Fibroblast of lung (primary cell): ENCODE measurements around the gene RTKN2.

ENCODE experiments used
- EZH2 ChIP-seq: IDR thresholded peaks from 2 replicates; pipeline ENCODE4 v1.5.1; 2012; ENCODE audit warnings: low read length, control low read depth, mild to moderate bottlenecking; ENCODE audit errors: missing control alignments
- TF ChIP-seq, protein P1 (sequence below), 2 donors: IDR thresholded peaks in 1 of 2; conservative IDR thresholded peaks in 1 of 2; 1 replicate in 1 of 2; 2 replicates in 1 of 2; pipeline ENCODE4 v1.5.1; 2011 to 2012; ENCODE audit warnings: low read length in 2 of 2, control low read depth in 1 of 2, inconsistent platforms in 1 of 2, low read depth in 1 of 2, mild to moderate bottlenecking in 1 of 2

DNA sequence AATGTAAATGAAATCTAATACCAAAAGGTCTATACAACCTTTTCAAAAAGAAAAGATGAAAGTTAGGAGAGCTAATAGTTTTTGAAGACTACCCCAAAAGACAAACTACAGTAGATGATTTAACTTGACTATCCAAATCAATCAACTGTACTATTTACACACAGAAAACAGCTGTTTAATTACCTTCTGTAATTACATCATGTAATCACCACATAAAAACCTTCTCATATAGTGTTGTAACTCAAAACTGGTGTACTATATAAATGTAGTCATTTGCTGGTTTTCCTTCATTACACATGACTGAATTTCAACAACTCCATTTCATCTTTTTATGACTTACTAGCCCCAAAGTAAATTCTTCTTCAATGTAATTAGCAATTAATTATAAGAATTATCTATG is 4.5 kb downstream of the RTKN2 start:
- no peak for TF ChIP-seq EZH2
- TF ChIP-seq, protein P1, sequence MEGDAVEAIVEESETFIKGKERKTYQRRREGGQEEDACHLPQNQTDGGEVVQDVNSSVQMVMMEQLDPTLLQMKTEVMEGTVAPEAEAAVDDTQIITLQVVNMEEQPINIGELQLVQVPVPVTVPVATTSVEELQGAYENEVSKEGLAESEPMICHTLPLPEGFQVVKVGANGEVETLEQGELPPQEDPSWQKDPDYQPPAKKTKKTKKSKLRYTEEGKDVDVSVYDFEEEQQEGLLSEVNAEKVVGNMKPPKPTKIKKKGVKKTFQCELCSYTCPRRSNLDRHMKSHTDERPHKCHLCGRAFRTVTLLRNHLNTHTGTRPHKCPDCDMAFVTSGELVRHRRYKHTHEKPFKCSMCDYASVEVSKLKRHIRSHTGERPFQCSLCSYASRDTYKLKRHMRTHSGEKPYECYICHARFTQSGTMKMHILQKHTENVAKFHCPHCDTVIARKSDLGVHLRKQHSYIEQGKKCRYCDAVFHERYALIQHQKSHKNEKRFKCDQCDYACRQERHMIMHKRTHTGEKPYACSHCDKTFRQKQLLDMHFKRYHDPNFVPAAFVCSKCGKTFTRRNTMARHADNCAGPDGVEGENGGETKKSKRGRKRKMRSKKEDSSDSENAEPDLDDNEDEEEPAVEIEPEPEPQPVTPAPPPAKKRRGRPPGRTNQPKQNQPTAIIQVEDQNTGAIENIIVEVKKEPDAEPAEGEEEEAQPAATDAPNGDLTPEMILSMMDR (conservative IDR thresholded peaks at IDR 0.05 in 1 of 2, IDR thresholded peaks at IDR 0.05 in 1 of 2; ENCODE audit: low read depth in 1 of 2, low read length in 2 of 2): no peak
